KMS-11 (cell line): Measurements from ENCODE around the gene FAM3B.

Experiments used
- H2AFZ ChIP-seq: fragments of 200-600 bp; sonication (generic); 2 replicates; pipeline ENCODE4 v1.6.1; 2016; ENCODE audit warnings: antibody characterized with exemption, mixed run types, low read depth
- H3K27ac ChIP-seq: fragments of 200-600 bp; sonication (generic); 2 replicates; pipeline ENCODE4 v1.6.1; 2016; ENCODE audit warnings: mild to moderate bottlenecking, mixed run types
- H3K27me3 ChIP-seq: fragments of 200-600 bp; sonication (generic); 2 replicates; pipeline ENCODE4 v1.6.1; 2017; ENCODE audit warnings: mild to moderate bottlenecking, low read depth, mixed run types, moderate library complexity; ENCODE audit not compliant: insufficient read depth
- H3K36me3 ChIP-seq: fragments of 200-600 bp; sonication (generic); 2 replicates; pipeline ENCODE4 v1.6.1; 2017; ENCODE audit warnings: mild to moderate bottlenecking, mixed run types; ENCODE audit not compliant: insufficient read depth
- H3K4me1 ChIP-seq: fragments of 200-600 bp; sonication (generic); 2 replicates; pipeline ENCODE4 v1.6.1; 2016; ENCODE audit warnings: mild to moderate bottlenecking, low read depth, mixed run types; ENCODE audit not compliant: poor library complexity, severe bottlenecking
- H3K4me2 ChIP-seq: fragments of 200-600 bp; sonication (generic); 2 replicates; pipeline ENCODE4 v1.7.0; 2016; ENCODE audit warnings: mild to moderate bottlenecking, mixed run types
- H3K4me3 ChIP-seq: fragments of 200-600 bp; sonication (generic); IDR thresholded peaks from 2 replicates; pipeline ENCODE4 v1.6.1; 2017; ENCODE audit warnings: low read depth, low read length, mixed read lengths; ENCODE audit not compliant: insufficient read depth
- H3K79me2 ChIP-seq: fragments of 200-600 bp; sonication (generic); 2 replicates; pipeline ENCODE4 v1.6.1; 2016; ENCODE audit warnings: low read depth, mixed run types; ENCODE audit not compliant: insufficient read depth
- H3K9ac ChIP-seq: fragments of 200-600 bp; sonication (generic); 2 replicates; pipeline ENCODE4 v1.6.1; 2016; ENCODE audit warnings: mild to moderate bottlenecking, mixed run types
- H4K20me1 ChIP-seq: fragments of 200-600 bp; sonication (generic); 2 replicates; pipeline ENCODE4 v1.6.1; 2016; ENCODE audit warnings: mild to moderate bottlenecking, mixed run types; ENCODE audit not compliant: insufficient read depth
- TF ChIP-seq, protein P1 (sequence below): fragments of 200-600 bp; sonication (generic); conservative IDR thresholded peaks from 2 replicates; pipeline ENCODE4 v1.6.1; 2017; ENCODE audit warnings: low read depth, mild to moderate bottlenecking, antibody characterized with exemption, low read length, moderate library complexity, mixed read lengths

The FAM3B gene

DNA sequence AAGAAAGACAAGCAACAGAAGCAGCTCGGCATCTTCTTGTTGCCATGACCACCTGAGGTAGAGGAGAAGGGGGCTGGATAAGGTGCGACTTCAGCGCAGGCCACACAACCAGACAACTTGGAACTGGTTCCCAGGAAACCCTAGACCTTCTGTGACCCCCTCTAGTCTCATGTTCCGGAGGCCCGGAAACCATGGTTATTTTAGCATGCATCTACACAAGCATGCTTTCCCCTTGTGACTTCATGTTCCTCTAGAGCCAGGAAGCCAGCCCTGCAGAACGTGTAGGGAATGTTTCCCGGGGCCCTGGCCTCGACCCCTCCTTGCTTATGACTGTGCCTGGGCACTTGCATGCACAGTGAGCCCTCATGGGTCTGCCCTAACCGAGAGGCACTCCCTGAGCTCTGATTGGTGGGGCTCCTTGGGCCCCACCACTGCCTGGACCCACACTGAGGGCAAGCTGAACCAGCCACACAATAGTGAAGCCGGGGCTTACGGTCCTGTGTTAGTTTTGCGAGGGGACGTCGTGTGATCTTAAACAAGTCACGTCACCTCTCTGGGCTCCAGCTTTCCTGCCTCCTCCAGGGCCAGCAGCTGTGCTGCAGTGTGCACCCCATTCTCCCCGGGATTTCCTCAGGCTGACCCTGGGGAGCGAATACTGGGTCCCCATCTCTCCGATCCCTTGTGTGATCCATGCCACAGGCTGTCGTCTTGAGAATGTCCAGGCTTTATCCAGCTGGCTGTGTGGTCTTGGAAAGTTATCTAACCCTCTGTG is 33.2 kb downstream of the FAM3B start:
- H3K27ac ChIP-seq, result no peak overlapping the region
- no peak overlapping the region for H2AFZ ChIP-seq
- H3K27me3 ChIP-seq, result no peaks in the 10 kb centered on the region; the same call in 1 of the 2 replicates
- peaks cover 3% of the 10 kb centered on the region for H3K4me1 ChIP-seq
- no peaks in the 10 kb centered on the region for H3K36me3 ChIP-seq
- TF ChIP-seq, protein P1, sequence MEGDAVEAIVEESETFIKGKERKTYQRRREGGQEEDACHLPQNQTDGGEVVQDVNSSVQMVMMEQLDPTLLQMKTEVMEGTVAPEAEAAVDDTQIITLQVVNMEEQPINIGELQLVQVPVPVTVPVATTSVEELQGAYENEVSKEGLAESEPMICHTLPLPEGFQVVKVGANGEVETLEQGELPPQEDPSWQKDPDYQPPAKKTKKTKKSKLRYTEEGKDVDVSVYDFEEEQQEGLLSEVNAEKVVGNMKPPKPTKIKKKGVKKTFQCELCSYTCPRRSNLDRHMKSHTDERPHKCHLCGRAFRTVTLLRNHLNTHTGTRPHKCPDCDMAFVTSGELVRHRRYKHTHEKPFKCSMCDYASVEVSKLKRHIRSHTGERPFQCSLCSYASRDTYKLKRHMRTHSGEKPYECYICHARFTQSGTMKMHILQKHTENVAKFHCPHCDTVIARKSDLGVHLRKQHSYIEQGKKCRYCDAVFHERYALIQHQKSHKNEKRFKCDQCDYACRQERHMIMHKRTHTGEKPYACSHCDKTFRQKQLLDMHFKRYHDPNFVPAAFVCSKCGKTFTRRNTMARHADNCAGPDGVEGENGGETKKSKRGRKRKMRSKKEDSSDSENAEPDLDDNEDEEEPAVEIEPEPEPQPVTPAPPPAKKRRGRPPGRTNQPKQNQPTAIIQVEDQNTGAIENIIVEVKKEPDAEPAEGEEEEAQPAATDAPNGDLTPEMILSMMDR, result no peak
- no peak overlapping the region for H3K4me2 ChIP-seq
- no peaks in the 10 kb centered on the region for H4K20me1 ChIP-seq
- no peak overlapping the region for H3K4me3 ChIP-seq
- H3K9ac ChIP-seq, result no peak overlapping the region
- H3K79me2 ChIP-seq, result no peaks in the 10 kb centered on the region

DNA sequence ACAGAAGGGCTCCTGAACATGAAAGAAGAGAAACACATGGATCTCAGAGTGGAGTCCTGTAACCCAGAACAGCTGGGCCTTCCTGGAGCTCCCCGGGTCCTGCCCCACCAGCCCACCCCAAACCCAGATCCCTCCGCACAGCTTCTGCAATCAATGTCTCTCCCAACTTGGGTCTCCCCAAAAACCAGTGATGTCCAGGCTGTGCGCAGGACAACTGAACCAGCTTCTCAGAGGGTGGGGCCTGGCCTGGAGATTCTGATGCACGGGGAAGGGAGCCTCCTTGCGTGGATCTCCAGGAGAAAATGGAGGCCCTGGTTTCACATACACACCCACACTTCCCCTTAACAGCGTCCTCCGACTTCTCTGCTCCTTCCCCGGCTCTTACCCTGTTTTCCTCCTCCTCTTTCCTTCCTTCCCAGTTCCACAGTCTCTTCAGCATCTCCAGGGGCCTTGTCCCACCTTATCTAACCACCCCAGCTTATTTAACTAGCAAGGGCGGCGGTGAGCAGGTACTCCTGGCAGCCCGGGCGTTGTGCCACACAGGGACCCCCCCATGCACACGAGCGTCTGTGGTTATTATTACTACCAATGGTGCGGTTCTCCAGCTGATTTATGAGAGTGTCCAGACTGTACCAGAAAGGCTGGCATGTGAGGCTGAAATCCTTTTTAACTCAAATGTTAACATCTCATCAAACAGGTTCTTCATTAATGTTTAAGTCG is 34.0 kb downstream of the FAM3B start:
- H3K27ac ChIP-seq, result no peak overlapping the region
- H3K4me1 ChIP-seq, result peaks cover 6% of the 10 kb centered on the region

DNA sequence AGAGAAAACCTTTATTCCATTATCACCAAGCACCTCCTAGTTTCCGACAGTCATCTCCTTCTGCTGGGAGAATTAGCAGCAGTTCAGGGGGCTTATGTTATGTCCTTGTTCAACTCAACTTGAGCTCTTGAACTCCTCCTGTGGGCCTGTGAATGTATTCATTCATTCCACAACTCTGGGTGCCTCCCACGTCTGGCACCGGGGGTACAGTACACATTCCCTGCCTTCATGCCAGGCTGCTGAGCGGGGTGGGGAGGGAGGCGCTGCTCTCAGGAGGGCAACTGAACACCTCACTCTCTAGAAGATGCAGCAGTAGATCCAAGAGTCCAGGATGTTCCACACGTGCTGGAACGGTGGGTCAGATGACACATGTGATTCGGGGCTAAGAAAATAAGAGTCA is 40.9 kb downstream of the FAM3B start:
- Histone ChIP-seq H3K27me3 (no peaks in the 10 kb centered on the region; the same call in 1 of the 2 replicates), H3K36me3 (no peaks in the 10 kb centered on the region), H3K4me2 (no peak overlapping the region), H3K9ac (no peak overlapping the region), H3K79me2 (no peaks in the 10 kb centered on the region), H3K27ac (no peak overlapping the region), H3K4me3 (no peak overlapping the region), H2AFZ (no peak overlapping the region), H4K20me1 (no peaks in the 10 kb centered on the region), H3K4me1 (peaks cover 24% of the 10 kb centered on the region)
- TF ChIP-seq, protein P1, result no peak

More for the DNA sequence above, 34.0 kb downstream of the FAM3B start:
- H2AFZ ChIP-seq, result no peak overlapping the region
- no peak overlapping the region for H3K4me2 ChIP-seq
- no peaks in the 10 kb centered on the region for H3K36me3 ChIP-seq
- TF ChIP-seq, protein P1, result no peak
- no peak overlapping the region for H3K9ac ChIP-seq
- no peaks in the 10 kb centered on the region for H3K79me2 ChIP-seq
- no peaks in the 10 kb centered on the region for H4K20me1 ChIP-seq
- no peak overlapping the region for H3K4me3 ChIP-seq
- H3K27me3 ChIP-seq, result no peaks in the 10 kb centered on the region; the same call in 1 of the 2 replicates

DNA sequence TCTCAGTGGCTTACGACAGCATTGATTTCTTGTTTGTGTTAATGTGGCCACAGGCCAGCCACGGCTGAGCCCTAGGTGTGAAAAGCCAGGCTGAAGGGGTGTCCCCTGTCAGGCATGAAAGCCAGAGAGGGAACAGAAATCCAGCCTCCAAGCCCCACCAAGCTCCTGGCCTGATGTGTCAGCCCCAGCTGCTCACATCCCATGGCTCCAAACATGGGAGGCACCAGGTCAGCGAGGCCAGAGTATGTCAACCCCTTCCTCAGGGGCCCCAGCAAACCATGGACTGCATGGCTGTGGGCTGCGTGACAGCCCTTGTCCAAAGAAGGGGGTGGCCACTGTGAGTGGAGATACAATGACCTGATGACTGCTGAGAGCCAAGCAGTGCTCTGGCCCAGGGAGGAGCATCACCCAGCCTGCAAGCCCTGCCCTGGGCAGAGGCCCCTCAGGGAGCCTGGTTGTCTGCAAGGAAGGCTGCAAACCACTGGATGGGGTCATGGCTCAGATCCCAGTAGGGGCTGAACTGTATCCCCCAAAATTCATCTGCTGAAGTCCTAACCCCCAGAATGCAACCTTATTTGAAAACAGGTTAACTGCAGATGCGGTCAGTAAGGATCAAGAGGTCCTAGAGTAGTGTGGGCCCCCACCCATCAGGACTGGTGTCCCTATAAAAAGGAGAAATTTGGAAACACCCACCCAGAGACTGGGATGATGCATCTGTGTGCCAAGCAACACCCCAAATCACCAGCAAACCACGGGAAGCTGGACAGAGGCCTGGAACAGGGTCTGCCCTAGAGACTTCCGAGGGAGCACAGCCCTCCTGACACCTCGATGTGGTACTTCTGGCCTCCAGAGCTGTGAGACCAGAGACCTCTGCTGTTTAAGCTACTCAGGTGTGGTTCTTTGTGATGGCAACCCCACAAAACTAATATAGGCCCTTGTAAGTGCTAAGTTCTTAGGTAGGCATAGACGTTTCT is 41.9 kb downstream of the FAM3B start:
- no peak overlapping the region for H2AFZ ChIP-seq
- no peaks in the 10 kb centered on the region for H4K20me1 ChIP-seq
- TF ChIP-seq, protein P1, result no peak
- H3K79me2 ChIP-seq, result no peaks in the 10 kb centered on the region
- no peak overlapping the region for H3K9ac ChIP-seq
- H3K4me3 ChIP-seq, result no peak overlapping the region
- H3K27me3 ChIP-seq, result no peaks in the 10 kb centered on the region
- H3K4me2 ChIP-seq, result no peak overlapping the region
- peaks cover 33% of the 10 kb centered on the region for H3K4me1 ChIP-seq
- no peaks in the 10 kb centered on the region for H3K36me3 ChIP-seq
- no peak overlapping the region for H3K27ac ChIP-seq
